HEK293 (cell line): ENCODE data around the gene TIMP2.

ENCODE experiments used
- KLF1 ChIP-seq: fragments of 450-650 bp; formaldehyde crosslinking; IDR thresholded peaks from 2 replicates; pipeline ENCODE4 v1.5.1; 2016; ENCODE audit warnings: missing biosample characterization, missing genetic modification characterization
- MEIS1 ChIP-seq: sonication (generic); formaldehyde crosslinking; IDR thresholded peaks from 2 replicates; pipeline ENCODE4 v1.8.1; 2022; ENCODE audit warnings: missing genetic modification reagents, mild to moderate bottlenecking, borderline replicate concordance
- MYNN ChIP-seq: fragments of 450-650 bp; formaldehyde crosslinking; IDR thresholded peaks from 2 replicates; pipeline ENCODE4 v1.5.1; 2016; ENCODE audit warnings: missing biosample characterization, missing genetic modification characterization, borderline replicate concordance
- SCRT2 ChIP-seq: fragments of 450-650 bp; formaldehyde crosslinking; IDR thresholded peaks from 2 replicates; pipeline ENCODE4 v1.5.1; 2016; ENCODE audit warnings: missing biosample characterization, missing genetic modification characterization
- TRIM28 ChIP-seq: IDR thresholded peaks from 2 replicates; pipeline ENCODE4 v1.6.1; 2011; ENCODE audit warnings: low read length, control low read depth, borderline replicate concordance
- ZNF292 ChIP-seq: fragments of 450-650 bp; formaldehyde crosslinking; IDR thresholded peaks from 2 replicates; pipeline ENCODE4 v1.5.1; 2016; ENCODE audit warnings: low read depth, missing biosample characterization, missing genetic modification characterization, borderline replicate concordance
- ZNF391 ChIP-seq: fragments of 450-650 bp; formaldehyde crosslinking; IDR thresholded peaks from 2 replicates; pipeline ENCODE4 v1.5.1; 2016; ENCODE audit warnings: low read depth, missing biosample characterization, missing genetic modification characterization, borderline replicate concordance
- ZNF514 ChIP-seq: fragments of 450-650 bp; formaldehyde crosslinking; IDR thresholded peaks from 2 replicates; pipeline ENCODE4 v1.5.1; 2016; ENCODE audit warnings: missing biosample characterization, missing genetic modification characterization
- ZNF629 ChIP-seq: fragments of 450-650 bp; formaldehyde crosslinking; IDR thresholded peaks from 2 replicates; pipeline ENCODE4 v1.5.1; 2017; ENCODE audit warnings: missing biosample characterization, missing genetic modification characterization
- ZNF670 ChIP-seq: fragments of 450-650 bp; formaldehyde crosslinking; IDR thresholded peaks from 2 replicates; pipeline ENCODE4 v1.5.1; 2016; ENCODE audit warnings: missing biosample characterization, missing genetic modification characterization, low read depth
- ZNF785 ChIP-seq: fragments of 450-650 bp; formaldehyde crosslinking; IDR thresholded peaks from 2 replicates; pipeline ENCODE4 v1.5.1; 2016; ENCODE audit warnings: missing biosample characterization, missing genetic modification characterization
- ZNF791 ChIP-seq: fragments of 450-650 bp; formaldehyde crosslinking; IDR thresholded peaks from 2 replicates; pipeline ENCODE4 v1.5.1; 2016; ENCODE audit warnings: missing biosample characterization, missing genetic modification characterization
- ZSCAN23 ChIP-seq: fragments of 450-650 bp; formaldehyde crosslinking; IDR thresholded peaks from 2 replicates; pipeline ENCODE4 v1.5.1; 2016; ENCODE audit warnings: missing biosample characterization, missing genetic modification characterization
- TF ChIP-seq, protein P1 (sequence below): fragments of 450-650 bp; IDR thresholded peaks from 2 replicates; pipeline ENCODE4 v1.5.1; 2018; ENCODE audit warnings: missing biosample characterization, missing genetic modification characterization
- TF ChIP-seq, protein P2 (sequence below): fragments of 450-650 bp; formaldehyde crosslinking; IDR thresholded peaks from 2 replicates; pipeline ENCODE4 v1.5.1; 2016; ENCODE audit warnings: missing biosample characterization, missing genetic modification characterization
- TF ChIP-seq, protein P3 (sequence below): fragments of 450-650 bp; formaldehyde crosslinking; IDR thresholded peaks from 2 replicates; pipeline ENCODE4 v1.5.1; 2017; ENCODE audit warnings: missing biosample characterization, missing genetic modification characterization
- TF ChIP-seq, protein P4 (sequence below): fragments of 450-650 bp; formaldehyde crosslinking; IDR thresholded peaks from 2 replicates; pipeline ENCODE4 v1.5.1; 2016; ENCODE audit warnings: missing biosample characterization, missing genetic modification characterization
- TF ChIP-seq, protein P5 (sequence below): fragments of 450-650 bp; formaldehyde crosslinking; IDR thresholded peaks from 2 replicates; pipeline ENCODE4; 2016; ENCODE audit warnings: missing biosample characterization, missing genetic modification characterization
- TF ChIP-seq, protein P6 (sequence below): fragments of 450-650 bp; formaldehyde crosslinking; IDR thresholded peaks from 2 replicates; pipeline ENCODE4 v1.5.1; 2017; ENCODE audit warnings: missing biosample characterization, mild to moderate bottlenecking, missing genetic modification characterization, moderate library complexity
- TF ChIP-seq, protein P7 (sequence below): fragments of 450-650 bp; formaldehyde crosslinking; IDR thresholded peaks from 2 replicates; pipeline ENCODE4 v1.5.1; 2016; ENCODE audit warnings: missing biosample characterization, missing genetic modification characterization

The TIMP2 gene

DNA sequence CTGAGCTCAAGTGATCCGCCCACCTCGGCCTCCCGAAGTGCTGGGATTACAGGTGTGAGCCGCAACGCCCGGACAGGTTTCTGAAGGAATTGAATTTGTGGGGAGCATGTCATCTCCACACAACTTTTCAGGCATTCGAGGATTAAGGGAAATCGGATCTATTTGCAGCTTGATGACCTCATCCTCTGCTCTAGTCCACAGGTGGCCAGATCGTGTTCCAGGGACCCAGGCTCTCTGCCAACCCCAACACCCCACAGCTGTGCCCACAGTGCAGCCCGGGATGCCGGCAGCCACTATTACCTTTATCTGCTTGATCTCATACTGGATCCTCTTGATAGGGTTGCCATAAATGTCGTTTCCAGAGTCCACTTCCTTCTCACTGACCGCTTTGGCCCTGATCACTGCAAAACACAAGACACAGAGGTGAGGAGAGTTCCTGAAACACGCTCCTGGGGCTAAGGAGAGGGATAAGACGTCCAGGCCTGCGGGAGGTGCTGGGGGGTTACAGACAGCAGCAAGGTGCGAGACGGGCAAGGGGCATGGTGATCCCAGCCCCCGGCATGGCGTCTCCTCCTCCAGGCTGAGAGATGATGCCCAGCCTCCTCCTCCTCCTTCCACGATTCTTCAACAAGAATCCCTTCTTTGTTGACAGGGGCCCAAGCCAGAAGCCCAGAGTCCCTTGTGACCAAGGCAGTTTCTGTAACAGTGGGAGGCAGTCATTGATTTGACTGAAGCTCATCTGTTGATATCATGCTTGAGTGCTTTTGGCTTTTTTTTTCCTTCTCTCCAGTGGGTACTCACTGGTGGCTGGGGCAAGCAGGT is 51.5 kb downstream of the TIMP2 start (continued):
- TF ChIP-seq, protein P1, sequence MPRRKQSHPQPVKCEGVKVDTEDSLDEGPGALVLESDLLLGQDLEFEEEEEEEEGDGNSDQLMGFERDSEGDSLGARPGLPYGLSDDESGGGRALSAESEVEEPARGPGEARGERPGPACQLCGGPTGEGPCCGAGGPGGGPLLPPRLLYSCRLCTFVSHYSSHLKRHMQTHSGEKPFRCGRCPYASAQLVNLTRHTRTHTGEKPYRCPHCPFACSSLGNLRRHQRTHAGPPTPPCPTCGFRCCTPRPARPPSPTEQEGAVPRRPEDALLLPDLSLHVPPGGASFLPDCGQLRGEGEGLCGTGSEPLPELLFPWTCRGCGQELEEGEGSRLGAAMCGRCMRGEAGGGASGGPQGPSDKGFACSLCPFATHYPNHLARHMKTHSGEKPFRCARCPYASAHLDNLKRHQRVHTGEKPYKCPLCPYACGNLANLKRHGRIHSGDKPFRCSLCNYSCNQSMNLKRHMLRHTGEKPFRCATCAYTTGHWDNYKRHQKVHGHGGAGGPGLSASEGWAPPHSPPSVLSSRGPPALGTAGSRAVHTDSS (tag by site-specific recombination): no peak
- TF ChIP-seq MEIS1 (CRISPR knock-in tag) (no peak), ZSCAN23 (no peak), SCRT2 (tag by site-specific recombination) (peak; percentile 97), TRIM28 (no peak), ZNF514 (no peak), ZNF629 (tag by site-specific recombination) (peak; percentile 93), ZNF292 (no peak), ZNF791 (tag by site-specific recombination) (no peak; the same call in 1 of the 2 replicates), MYNN (tag by site-specific recombination) (no peak), ZNF670 (tag by site-specific recombination) (no peak), KLF1 (tag by site-specific recombination) (peak; percentile 59), ZNF391 (tag by site-specific recombination) (no peak), ZNF785 (tag by site-specific recombination) (no peak)
- TF ChIP-seq, protein P2, sequence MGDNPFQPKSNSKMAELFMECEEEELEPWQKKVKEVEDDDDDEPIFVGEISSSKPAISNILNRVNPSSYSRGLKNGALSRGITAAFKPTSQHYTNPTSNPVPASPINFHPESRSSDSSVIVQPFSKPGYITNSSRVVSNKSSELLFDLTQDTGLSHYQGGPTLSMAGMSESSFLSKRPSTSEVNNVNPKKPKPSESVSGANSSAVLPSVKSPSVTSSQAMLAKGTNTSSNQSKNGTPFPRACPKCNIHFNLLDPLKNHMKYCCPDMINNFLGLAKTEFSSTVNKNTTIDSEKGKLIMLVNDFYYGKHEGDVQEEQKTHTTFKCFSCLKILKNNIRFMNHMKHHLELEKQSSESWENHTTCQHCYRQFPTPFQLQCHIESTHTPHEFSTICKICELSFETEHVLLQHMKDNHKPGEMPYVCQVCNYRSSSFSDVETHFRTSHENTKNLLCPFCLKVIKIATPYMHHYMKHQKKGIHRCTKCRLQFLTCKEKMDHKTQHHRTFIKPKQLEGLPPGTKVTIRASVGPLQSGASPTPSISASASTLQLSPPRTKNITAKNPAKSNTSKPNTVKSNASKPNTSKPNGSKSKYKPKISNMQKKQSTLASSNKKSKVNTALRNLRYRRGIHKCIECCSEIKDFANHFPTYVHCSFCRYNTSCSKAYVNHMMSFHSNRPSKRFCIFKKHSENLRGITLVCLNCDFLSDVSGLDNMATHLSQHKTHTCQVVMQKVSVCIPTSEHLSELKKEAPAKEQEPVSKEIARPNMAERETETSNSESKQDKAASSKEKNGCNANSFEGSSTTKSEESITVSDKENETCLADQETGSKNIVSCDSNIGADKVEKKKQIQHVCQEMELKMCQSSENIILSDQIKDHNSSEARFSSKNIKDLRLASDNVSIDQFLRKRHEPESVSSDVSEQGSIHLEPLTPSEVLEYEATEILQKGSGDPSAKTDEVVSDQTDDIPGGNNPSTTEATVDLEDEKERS (tag by site-specific recombination): no peak
- TF ChIP-seq, protein P3, sequence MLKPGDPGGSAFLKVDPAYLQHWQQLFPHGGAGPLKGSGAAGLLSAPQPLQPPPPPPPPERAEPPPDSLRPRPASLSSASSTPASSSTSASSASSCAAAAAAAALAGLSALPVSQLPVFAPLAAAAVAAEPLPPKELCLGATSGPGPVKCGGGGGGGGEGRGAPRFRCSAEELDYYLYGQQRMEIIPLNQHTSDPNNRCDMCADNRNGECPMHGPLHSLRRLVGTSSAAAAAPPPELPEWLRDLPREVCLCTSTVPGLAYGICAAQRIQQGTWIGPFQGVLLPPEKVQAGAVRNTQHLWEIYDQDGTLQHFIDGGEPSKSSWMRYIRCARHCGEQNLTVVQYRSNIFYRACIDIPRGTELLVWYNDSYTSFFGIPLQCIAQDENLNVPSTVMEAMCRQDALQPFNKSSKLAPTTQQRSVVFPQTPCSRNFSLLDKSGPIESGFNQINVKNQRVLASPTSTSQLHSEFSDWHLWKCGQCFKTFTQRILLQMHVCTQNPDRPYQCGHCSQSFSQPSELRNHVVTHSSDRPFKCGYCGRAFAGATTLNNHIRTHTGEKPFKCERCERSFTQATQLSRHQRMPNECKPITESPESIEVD (tag by site-specific recombination): no peak
- TF ChIP-seq, protein P4, sequence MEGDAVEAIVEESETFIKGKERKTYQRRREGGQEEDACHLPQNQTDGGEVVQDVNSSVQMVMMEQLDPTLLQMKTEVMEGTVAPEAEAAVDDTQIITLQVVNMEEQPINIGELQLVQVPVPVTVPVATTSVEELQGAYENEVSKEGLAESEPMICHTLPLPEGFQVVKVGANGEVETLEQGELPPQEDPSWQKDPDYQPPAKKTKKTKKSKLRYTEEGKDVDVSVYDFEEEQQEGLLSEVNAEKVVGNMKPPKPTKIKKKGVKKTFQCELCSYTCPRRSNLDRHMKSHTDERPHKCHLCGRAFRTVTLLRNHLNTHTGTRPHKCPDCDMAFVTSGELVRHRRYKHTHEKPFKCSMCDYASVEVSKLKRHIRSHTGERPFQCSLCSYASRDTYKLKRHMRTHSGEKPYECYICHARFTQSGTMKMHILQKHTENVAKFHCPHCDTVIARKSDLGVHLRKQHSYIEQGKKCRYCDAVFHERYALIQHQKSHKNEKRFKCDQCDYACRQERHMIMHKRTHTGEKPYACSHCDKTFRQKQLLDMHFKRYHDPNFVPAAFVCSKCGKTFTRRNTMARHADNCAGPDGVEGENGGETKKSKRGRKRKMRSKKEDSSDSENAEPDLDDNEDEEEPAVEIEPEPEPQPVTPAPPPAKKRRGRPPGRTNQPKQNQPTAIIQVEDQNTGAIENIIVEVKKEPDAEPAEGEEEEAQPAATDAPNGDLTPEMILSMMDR (tag by site-specific recombination): no peak
- TF ChIP-seq, protein P5, sequence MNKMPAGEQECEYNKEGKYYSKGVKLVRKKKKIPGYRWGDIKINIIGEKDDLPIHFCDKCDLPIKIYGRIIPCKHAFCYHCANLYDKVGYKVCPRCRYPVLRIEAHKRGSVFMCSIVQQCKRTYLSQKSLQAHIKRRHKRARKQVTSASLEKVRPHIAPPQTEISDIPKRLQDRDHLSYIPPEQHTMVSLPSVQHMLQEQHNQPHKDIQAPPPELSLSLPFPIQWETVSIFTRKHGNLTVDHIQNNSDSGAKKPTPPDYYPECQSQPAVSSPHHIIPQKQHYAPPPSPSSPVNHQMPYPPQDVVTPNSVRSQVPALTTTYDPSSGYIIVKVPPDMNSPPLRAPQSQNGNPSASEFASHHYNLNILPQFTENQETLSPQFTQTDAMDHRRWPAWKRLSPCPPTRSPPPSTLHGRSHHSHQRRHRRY (tag by site-specific recombination): no peak
- TF ChIP-seq, protein P6, sequence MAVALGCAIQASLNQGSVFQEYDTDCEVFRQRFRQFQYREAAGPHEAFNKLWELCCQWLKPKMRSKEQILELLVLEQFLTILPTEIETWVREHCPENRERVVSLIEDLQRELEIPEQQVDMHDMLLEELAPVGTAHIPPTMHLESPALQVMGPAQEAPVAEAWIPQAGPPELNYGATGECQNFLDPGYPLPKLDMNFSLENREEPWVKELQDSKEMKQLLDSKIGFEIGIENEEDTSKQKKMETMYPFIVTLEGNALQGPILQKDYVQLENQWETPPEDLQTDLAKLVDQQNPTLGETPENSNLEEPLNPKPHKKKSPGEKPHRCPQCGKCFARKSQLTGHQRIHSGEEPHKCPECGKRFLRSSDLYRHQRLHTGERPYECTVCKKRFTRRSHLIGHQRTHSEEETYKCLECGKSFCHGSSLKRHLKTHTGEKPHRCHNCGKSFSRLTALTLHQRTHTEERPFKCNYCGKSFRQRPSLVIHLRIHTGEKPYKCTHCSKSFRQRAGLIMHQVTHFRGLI (tag by site-specific recombination): no peak
- TF ChIP-seq, protein P7, sequence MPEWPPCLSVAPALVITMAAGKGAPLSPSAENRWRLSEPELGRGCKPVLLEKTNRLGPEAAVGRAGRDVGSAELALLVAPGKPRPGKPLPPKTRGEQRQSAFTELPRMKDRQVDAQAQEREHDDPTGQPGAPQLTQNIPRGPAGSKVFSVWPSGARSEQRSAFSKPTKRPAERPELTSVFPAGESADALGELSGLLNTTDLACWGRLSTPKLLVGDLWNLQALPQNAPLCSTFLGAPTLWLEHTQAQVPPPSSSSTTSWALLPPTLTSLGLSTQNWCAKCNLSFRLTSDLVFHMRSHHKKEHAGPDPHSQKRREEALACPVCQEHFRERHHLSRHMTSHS (tag by site-specific recombination): no peak
